IMR-90 (cell line): Measurements from ENCODE around the gene ACSS3. TPM values are rescaled to one million over a fixed set of nuclear protein-coding genes. Genes with fewer than 3 reads are reported as not detected.

ENCODE experiments used
- ATAC-seq: fragments of 200-7000 bp; cut with Tn5 transposase; 2 replicates; pipeline ENCODE4 v1.9.1; 2020; ENCODE audit warnings: low read depth, mild to moderate bottlenecking, moderate library complexity
- BruUV-seq: library from RNA; stranded (reverse); fragments of 400-500 nt; replicated peaks from 2 replicates; lab custom pipeline; 2021; lab: Mats Ljungman, UMichigan
- CTCF ChIA-PET: fragments of 300-600 bp; formaldehyde crosslinking; extraction: SDS; loops from one replicate; lab custom pipeline; 2021; ENCODE audit warnings: antibody characterized with exemption; lab: Yijun Ruan, JAX
- POLR2A ChIA-PET: fragments of 300-600 bp; sonication (Branson Sonifier 250); formaldehyde crosslinking; loops from one replicate; lab custom pipeline; 2022; ENCODE audit warnings: antibody characterized with exemption; ENCODE audit not compliant: unreplicated experiment; lab: Charles Lee
- DNase-seq: peaks from one replicate; pipeline ENCODE4 v3.0.0; 2013
- H2AFZ ChIP-seq: replicated peaks from 2 replicates; pipeline ENCODE3; 2013; ENCODE audit warnings: low read length, mild to moderate bottlenecking; ENCODE audit not compliant: poor library complexity
- H2AK5ac ChIP-seq: 2 replicates; pipeline ENCODE4 v1.6.1; 2013; ENCODE audit warnings: low read depth, low read length, inconsistent platforms
- H2AK9ac ChIP-seq: replicated peaks from 2 replicates; pipeline ENCODE3; 2013; ENCODE audit warnings: mild to moderate bottlenecking, low read depth, low read length, moderate library complexity; ENCODE audit not compliant: poor library complexity
- H2BK120ac ChIP-seq: 2 replicates; pipeline ENCODE4 v1.6.1; 2013; ENCODE audit warnings: low read depth, low read length, inconsistent platforms
- H2BK15ac ChIP-seq: 3 replicates; pipeline ENCODE4 v1.6.1; 2013; ENCODE audit warnings: low read depth, low read length, inconsistent platforms
- H2BK20ac ChIP-seq: 2 replicates; pipeline ENCODE4 v1.6.1; 2013; ENCODE audit warnings: low read depth, mild to moderate bottlenecking, inconsistent platforms, low read length, moderate library complexity
- H2BK5ac ChIP-seq: 2 replicates; pipeline ENCODE4 v1.6.1; 2013; ENCODE audit warnings: mild to moderate bottlenecking, low read depth, low read length, inconsistent platforms; ENCODE audit not compliant: poor library complexity, severe bottlenecking
- H3K14ac ChIP-seq: replicated peaks from 2 replicates; pipeline ENCODE4 v1.6.1; 2013; ENCODE audit warnings: low read depth, low read length, inconsistent platforms
- H3K18ac ChIP-seq: 2 replicates; pipeline ENCODE4 v1.6.1; 2013; ENCODE audit warnings: low read depth, low read length, control low read depth
- H3K23ac ChIP-seq: 2 replicates; pipeline ENCODE4 v1.6.1; 2013; ENCODE audit warnings: low read depth, low read length, inconsistent platforms
- H3K27ac ChIP-seq: 2 replicates; pipeline ENCODE4 v1.5.1; 2013; ENCODE audit warnings: mild to moderate bottlenecking, control low read depth, low read length; ENCODE audit not compliant: insufficient read depth
- H3K27me3 ChIP-seq: 2 replicates; pipeline ENCODE4 v1.6.1; 2013; ENCODE audit warnings: low read length; ENCODE audit not compliant: control insufficient read depth, insufficient read depth
- H3K36me3 ChIP-seq: 2 replicates; pipeline ENCODE4 v1.6.1; 2013; ENCODE audit warnings: low read length, mixed read lengths; ENCODE audit not compliant: control insufficient read depth, insufficient read depth
- H3K4ac ChIP-seq: 2 replicates; pipeline ENCODE4 v1.6.1; 2013; ENCODE audit warnings: low read depth, low read length, inconsistent platforms
- H3K4me1 ChIP-seq: 2 replicates; pipeline ENCODE4 v1.6.1; 2013; ENCODE audit warnings: low read length, mixed read lengths; ENCODE audit not compliant: control insufficient read depth, insufficient read depth
- H3K4me2 ChIP-seq: 2 replicates; pipeline ENCODE4 v1.6.1; 2013; ENCODE audit warnings: low read depth, mild to moderate bottlenecking, control low read depth, low read length, moderate library complexity
- H3K4me3 ChIP-seq: 2 replicates; pipeline ENCODE4 v1.5.1; 2013; ENCODE audit warnings: low read depth, mild to moderate bottlenecking, control low read depth, low read length, moderate library complexity; ENCODE audit not compliant: insufficient read depth
- H3K56ac ChIP-seq: 2 replicates; pipeline ENCODE4 v1.6.1; 2013; ENCODE audit warnings: low read length, inconsistent platforms; ENCODE audit not compliant: insufficient read depth; ENCODE audit errors: extremely low read depth
- H3K79me1 ChIP-seq, 2 experiments: 2 replicates each; pipeline ENCODE4 v1.6.1; 2013; ENCODE audit warnings: low read length in 2 of 2, inconsistent platforms in 1 of 2, low read depth in 1 of 2
- H3K9ac ChIP-seq: 2 replicates; pipeline ENCODE4 v1.6.1; 2013; ENCODE audit warnings: low read depth, low read length, control low read depth
- H3K9me1 ChIP-seq: 2 replicates; pipeline ENCODE4 v1.6.1; 2013; ENCODE audit warnings: low read length, inconsistent platforms; ENCODE audit not compliant: insufficient read depth
- H3K9me3 ChIP-seq: 2 replicates; pipeline ENCODE4 v1.6.1; 2013; ENCODE audit warnings: low read length; ENCODE audit not compliant: control insufficient read depth, insufficient read depth
- H4K20me1 ChIP-seq: 2 replicates; pipeline ENCODE4 v1.6.1; 2013; ENCODE audit warnings: low read length, inconsistent platforms; ENCODE audit not compliant: insufficient read depth
- H4K5ac ChIP-seq: 2 replicates; pipeline ENCODE4 v1.6.1; 2013; ENCODE audit warnings: mild to moderate bottlenecking, low read depth, low read length, control low read depth
- H4K8ac ChIP-seq, 2 experiments: 2 replicates each; pipeline ENCODE4 v1.6.1; 2013; ENCODE audit warnings: low read depth in 2 of 2, low read length in 2 of 2, control low read depth in 1 of 2, inconsistent platforms in 1 of 2
- H4K91ac ChIP-seq: 2 replicates; pipeline ENCODE4 v1.6.1; 2013; ENCODE audit warnings: low read depth, low read length, inconsistent platforms; ENCODE audit not compliant: insufficient read depth
- BHLHE40 ChIP-seq: fragments of 150-350 bp; IDR thresholded peaks from 2 replicates; pipeline ENCODE4 v1.6.1; 2016; ENCODE audit warnings: mild to moderate bottlenecking, low read depth, low read length
- CEBPB ChIP-seq: IDR thresholded peaks from 2 replicates; pipeline ENCODE4 v1.6.1; 2012; ENCODE audit warnings: low read depth, low read length, improper control_type of control experiment
- CTCF ChIP-seq: conservative IDR thresholded peaks from 2 replicates; pipeline ENCODE4 v1.5.1; 2012; ENCODE audit warnings: mild to moderate bottlenecking, low read depth, low read length, improper control_type of control experiment
- FOS ChIP-seq: fragments of 150-350 bp; IDR thresholded peaks from 2 replicates; pipeline ENCODE4 v1.6.1; 2016; ENCODE audit warnings: low read depth, low read length
- MAFK ChIP-seq: IDR thresholded peaks from 2 replicates; pipeline ENCODE4 v1.6.1; 2012; ENCODE audit warnings: low read depth, low read length, improper control_type of control experiment
- MAZ ChIP-seq: IDR thresholded peaks from 2 replicates; pipeline ENCODE4 v1.6.1; 2012; ENCODE audit warnings: low read depth, mild to moderate bottlenecking, low read length, improper control_type of control experiment, moderate library complexity, borderline replicate concordance
- NFE2L2 ChIP-seq: fragments of 150-350 bp; IDR thresholded peaks from 2 replicates; pipeline ENCODE4 v1.6.1; 2016; ENCODE audit warnings: low read depth, mild to moderate bottlenecking, low read length
- POLR2A ChIP-seq: IDR thresholded peaks from 2 replicates; pipeline ENCODE4 v1.6.1; 2012; ENCODE audit warnings: mild to moderate bottlenecking, low read depth, low read length
- RAD21 ChIP-seq: IDR thresholded peaks from 2 replicates; pipeline ENCODE4 v1.6.1; 2012; ENCODE audit warnings: low read length, improper control_type of control experiment
- RCOR1 ChIP-seq: IDR thresholded peaks from 2 replicates; pipeline ENCODE4 v1.6.1; 2012; ENCODE audit warnings: mild to moderate bottlenecking, low read length, improper control_type of control experiment; ENCODE audit not compliant: insufficient replicate concordance
- WGBS, 2 experiments: methylation state at CpG; one replicate each; pipeline versions ENCODE4 v1.1.5 to v1.1.7; 2013; ENCODE audit warnings: missing lambda C conversion rate in 2 of 2; ENCODE audit not compliant: insufficient read length in 1 of 2; ENCODE audit errors: extremely low coverage in 2 of 2; 5-methylcytosine and 5-hydroxymethylcytosine counted together
- dilution Hi-C: fragments of 300-500 bp; cut with HindIII; formaldehyde crosslinking; loops from one replicate; pipeline ENCODE4 v1.14.3; 2018; ENCODE audit warnings: low sequenced_read_pairs; ENCODE audit not compliant: unreplicated experiment
- in situ Hi-C: fragments of 300-500 bp; cut with MboI; formaldehyde crosslinking; loops from 3 replicates; pipeline ENCODE4 v1.14.3; 2019; ENCODE audit warnings: low sequenced_read_pairs, inconsistent platforms, mixed read lengths
- intact Hi-C: fragments of 100-400 bp; cut with micrococcal nuclease; formaldehyde crosslinking; loops from 2 replicates; pipeline ENCODE4 v1.10.0; 2022
- polyA plus RNA-seq, 3 experiments: library from polyadenylated mRNA; depleted of rRNA; stranded (reverse); fragments of >200 nt; gene quantifications; 2 replicates each; pipeline ENCODE4 v1.2.3, GENCODE V29; 2012; ENCODE audit warnings: low replicate concordance in 1 of 3
- total RNA-seq: library from RNA; depleted of rRNA; stranded (reverse); fragments of >200 nt; gene quantifications from 2 replicates; pipeline ENCODE4 v1.2.3, GENCODE V29; 2012

The ACSS3 gene
- total and polyA plus RNA-seq, 2 of the 4 experiments (the other 2 are of a cell fraction): 0.84 to 2.0 TPM

GRCh38 chr12:81245458-81245857 lies 167.6 kb downstream of the ACSS3 start:
- no peaks in the 10 kb centered on the region for H3K27me3 ChIP-seq
- H3K9me3 ChIP-seq: no peaks in the 10 kb centered on the region
- no peaks in the 10 kb centered on the region for H3K79me1 ChIP-seq
- H2AK5ac ChIP-seq: no peak overlapping the region
- TF ChIP-seq FOS (no peak), BHLHE40 (no peak), RCOR1 (no peak), POLR2A (no peak), MAZ (no peak), CTCF (no peak), CEBPB (no peak), NFE2L2 (no peak), RAD21 (no peak), MAFK (no peak)
- WGBS, 2 experiments: no CpG with 5 or more reads among the region's 2 CpGs
- no peak overlapping the region for H2BK20ac ChIP-seq
- no peak overlapping the region for H3K18ac ChIP-seq
- BruUV-seq: no TSS peak
- no peak overlapping the region for H3K27ac ChIP-seq
- no peak overlapping the region for H3K9ac ChIP-seq
- no peaks in the 10 kb centered on the region for H3K36me3 ChIP-seq
- no peak overlapping the region for H3K4me2 ChIP-seq
- in situ Hi-C loops (no loop called here), dilution Hi-C loops (no loop called here), intact Hi-C loops (no loop called here)
- H4K8ac ChIP-seq: no peak overlapping the region
- H2BK120ac ChIP-seq: no peak overlapping the region
- ChIA-PET CTCF (no interaction called here), POLR2A (no interaction called here)
- ATAC-seq (no peak), DNase-seq (no peak)
- no peak overlapping the region for H3K23ac ChIP-seq
- H4K20me1 ChIP-seq: no peaks in the 10 kb centered on the region
- no peak overlapping the region for H2BK15ac ChIP-seq
- H3K4ac ChIP-seq: no peak overlapping the region
- H2AK9ac ChIP-seq: no peak overlapping the region
- no peak overlapping the region for H2BK5ac ChIP-seq
- no peak overlapping the region for H2AFZ ChIP-seq
- H3K4me3 ChIP-seq: no peak overlapping the region
- H4K91ac ChIP-seq: no peak overlapping the region
- H3K4me1 ChIP-seq: no peaks in the 10 kb centered on the region
- no peak overlapping the region for H4K5ac ChIP-seq
- H3K56ac ChIP-seq: no peak overlapping the region
- no peak overlapping the region for H3K14ac ChIP-seq
- H3K9me1 ChIP-seq: no peaks in the 10 kb centered on the region
